ENCODE data around the gene CWC27.

The CWC27 gene

GRCh38 chr5:65010841-65011240, 242.1 kb downstream of the CWC27 start:
- DNase-seq = no peak

DNA sequence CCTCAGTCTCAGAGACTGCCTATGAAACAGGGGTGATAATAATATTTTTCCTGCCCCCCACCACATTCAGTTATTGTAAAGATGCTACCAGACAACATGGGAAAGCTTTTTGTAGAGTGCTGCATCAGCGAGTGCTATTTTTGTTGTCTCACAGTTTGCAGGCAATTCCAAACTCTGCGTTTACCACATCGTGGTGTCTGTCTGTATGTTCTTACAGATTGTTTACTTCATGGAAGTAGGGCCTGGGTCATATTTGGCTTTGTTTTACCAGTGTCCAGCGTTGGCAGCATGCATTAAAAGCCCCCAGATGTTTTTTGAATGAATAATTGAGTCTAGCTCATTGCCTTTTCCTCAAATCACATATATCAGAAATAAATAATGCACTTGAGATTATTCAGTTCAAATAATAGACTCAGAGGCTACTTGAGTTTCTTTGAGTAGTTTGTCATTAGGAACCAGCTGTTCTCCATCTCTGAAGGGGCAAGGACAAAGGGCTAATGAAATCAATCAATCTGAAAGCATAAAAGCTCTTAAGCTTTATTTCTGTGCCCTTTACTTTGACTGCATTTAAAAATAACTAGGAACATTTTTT, 243.7 kb downstream of the CWC27 start:
- DNase-seq = no peak

- DNase-seq = no peak
These were observed 244.4 kb downstream of the CWC27 start for GRCh38 chr5:65013166-65013565.

GRCh38 chr5:65014769-65015168, 246.0 kb downstream of the CWC27 start:
- DNase-seq = no peak

- DNase-seq = no peak
These were observed 247.0 kb downstream of the CWC27 start for GRCh38 chr5:65015767-65016166.

DNA sequence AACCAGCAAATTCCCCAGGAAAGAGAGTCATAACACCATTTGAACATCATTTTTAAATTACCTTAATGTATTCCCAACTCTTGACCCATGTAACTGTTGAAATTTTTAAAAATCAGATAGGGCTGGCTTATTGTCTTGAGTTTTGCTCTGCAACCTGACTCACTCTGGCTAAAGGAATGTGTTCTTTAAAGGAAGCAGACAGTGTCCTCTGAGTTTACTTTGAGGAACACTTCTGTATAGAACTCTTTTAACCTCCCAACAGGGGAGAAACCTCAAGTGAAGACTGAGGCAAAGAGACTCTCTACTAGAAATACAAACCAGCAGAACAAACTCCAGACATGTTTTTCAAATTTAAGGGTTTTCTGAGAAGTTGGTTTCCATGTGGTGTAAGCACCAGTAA, 248.9 kb downstream of the CWC27 start:
- DNase-seq = no peak

GRCh38 chr5:65018763-65019162, 250.0 kb downstream of the CWC27 start:
- DNase-seq = no peak

GRCh38 chr5:65020492-65020891, 251.8 kb downstream of the CWC27 start:
- no peak for DNase-seq

- DNase-seq = peak in 1 of 2 donors; percentile 17
These were observed 252.9 kb downstream of the CWC27 start for GRCh38 chr5:65021527-65022226.

DNA sequence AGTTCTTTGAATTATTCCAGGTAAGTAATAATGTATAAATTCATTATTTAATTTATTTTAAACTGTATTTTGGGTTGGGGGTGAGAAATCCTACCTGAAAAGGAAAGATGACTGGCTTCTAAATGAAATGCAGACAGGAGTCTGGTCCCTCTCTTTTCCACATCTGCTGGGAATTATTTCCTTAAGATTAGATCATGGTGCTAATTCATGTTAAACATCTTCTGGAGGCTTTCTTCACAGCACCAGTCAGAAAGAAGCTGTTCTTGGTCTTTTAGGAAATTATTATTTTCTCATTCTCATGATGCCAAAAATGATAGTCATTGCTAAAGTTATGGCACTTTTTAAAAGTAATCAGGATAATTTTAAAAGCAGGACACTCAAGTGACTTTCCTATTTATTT, 254.2 kb downstream of the CWC27 start:
- no peak for DNase-seq

DNA sequence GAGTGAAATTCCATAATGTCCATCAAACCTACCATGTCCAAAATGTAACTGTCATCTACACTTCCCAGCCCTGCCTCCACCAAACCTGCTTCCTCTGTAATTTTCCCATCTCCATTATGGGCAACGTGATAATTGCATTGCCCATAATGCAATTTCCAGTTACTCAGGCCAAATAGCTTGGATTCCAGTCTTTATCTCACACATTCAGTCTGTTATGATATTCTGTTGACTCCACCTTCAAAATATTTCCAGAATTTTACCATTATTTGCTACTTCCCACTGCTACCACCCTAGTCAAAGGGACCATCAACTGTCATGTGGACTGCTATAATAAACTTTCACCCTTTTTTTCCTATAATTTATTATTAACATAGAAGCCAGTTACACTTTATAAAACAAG, 256.0 kb downstream of the CWC27 start:
- DNase-seq = no peak

GRCh38 chr5:65026816-65027548, 258.3 kb downstream of the CWC27 start:
- no peak for DNase-seq

- no peak for DNase-seq
These were observed 260.4 kb downstream of the CWC27 start for GRCh38 chr5:65029178-65029577.

DNA sequence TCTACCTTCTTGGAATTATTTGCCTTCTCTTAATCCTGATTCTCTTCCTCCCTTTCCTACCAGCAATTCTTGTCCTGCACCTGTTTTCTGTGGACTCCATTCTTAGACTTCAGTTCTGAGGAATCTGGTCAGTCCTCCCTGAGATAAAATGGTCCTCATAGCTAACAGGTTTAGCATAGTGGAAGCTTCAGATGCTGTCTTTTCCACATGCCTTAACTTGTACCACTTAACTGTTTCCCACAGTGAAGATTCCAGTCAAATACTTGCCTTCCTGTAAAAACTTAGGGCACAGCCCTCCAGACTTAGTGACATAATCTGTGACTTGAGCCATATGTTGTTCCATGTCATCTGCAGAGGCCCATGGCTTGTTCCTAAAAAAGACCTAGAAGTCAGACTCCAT, 261.3 kb downstream of the CWC27 start:
- no peak for DNase-seq

DNA sequence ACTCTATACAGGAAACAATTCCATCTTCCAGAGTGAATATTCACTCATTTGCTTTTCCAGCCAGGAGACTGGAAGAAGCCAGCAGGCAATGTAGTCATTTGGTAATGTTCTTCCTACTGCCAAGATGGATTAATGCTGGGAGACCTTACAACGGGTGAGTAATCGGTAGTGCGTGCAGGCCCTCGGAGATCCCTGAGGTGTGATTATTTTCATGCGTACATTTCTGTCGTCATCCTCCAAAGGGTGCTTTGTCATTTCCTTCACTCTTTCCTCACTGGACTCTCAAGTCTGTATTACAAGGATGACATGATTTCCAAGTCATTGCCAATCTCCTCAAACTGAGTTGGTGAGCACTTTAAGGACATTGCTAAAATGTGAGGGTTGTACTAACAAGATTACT, 263.5 kb downstream of the CWC27 start:
- no peak for DNase-seq

GRCh38 chr5:65034029-65034812, 265.5 kb downstream of the CWC27 start:
- no peak for DNase-seq

GRCh38 chr5:65034813-65035209, 266.1 kb downstream of the CWC27 start:
- no peak for DNase-seq

- peak; percentile 84 to 91 for DNase-seq
These were observed 266.8 kb downstream of the CWC27 start for GRCh38 chr5:65035211-65036206.

GRCh38 chr5:65037831-65038815, 269.4 kb downstream of the CWC27 start:
- DNase-seq = peak; percentile 15 to 55

DNA sequence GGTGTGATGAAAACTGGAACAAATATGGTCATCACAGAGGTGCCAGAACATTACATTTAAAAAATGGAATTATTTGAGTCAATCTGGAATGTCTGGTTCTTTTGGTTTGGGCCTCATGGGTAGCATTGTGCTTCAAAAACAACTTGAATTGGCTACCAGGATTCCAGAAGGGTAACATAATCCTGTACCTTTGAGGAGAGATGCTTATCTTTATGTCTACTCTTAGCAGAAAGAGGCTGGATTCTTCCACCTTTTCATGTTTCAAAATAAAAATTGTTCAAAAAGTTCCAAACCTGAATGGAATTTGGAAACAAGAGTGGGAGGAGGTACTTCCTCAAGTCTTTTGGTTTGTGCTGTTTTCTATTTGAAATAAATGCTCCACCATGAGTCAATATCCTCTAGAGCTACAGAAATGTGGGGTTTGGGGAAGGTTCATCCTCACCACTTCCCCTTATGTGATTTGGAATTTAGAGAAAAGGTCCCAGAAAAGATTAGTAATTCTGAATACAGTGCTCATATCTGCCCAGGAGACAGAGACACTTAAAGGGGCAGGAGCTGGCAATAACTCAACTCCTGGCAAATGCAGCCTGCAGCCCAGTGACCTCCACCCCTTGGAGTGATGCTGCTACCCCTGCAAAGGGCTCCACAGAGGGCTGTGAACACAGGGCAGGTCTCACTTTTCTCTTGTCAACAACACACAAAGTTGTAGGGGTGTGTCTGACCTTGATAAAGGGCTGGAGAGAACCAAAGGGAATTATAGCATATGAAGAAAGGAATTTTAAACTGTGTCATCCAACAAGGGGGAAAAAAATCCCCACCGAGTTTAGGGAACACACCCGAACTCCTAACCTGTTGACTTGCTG, 272.8 kb downstream of the CWC27 start:
- DNase-seq = no peak

Data from CD4-positive, alpha-beta T cell treated with Interferon alpha-2 for 1 hour (primary cell).